Measurements from ENCODE around the gene RASD1. TPM values are rescaled to one million over a fixed set of nuclear protein-coding genes. Genes with fewer than 3 reads are reported as not detected.

The RASD1 gene
- polyA plus RNA-seq = 10 to 100 TPM in 2 of 4 donors, 1 to 10 TPM in 2; 4.9 to 17.4 (median 9.5) TPM
- long read RNA-seq, donor 1 = 0 reads
- long read RNA-seq, donor 2, partial matches to known transcripts = 0 of 1 reads
- long read RNA-seq, donor 2, other reads (novel, unspliced or antisense) = 0 of 1 reads
- long read RNA-seq, donor 3, partial matches to known transcripts = 0 of 2 reads
- long read RNA-seq, donor 3, other reads (novel, unspliced or antisense) = 0 of 2 reads
- long read RNA-seq, donor 4 = 0 reads
- long read RNA-seq, donor 5 = 0 reads
- long read RNA-seq, donor 6, partial matches to known transcripts = 0 of 2 reads
- long read RNA-seq, donor 6, other reads (novel, unspliced or antisense) = 0 of 2 reads
- long read RNA-seq, donor 7, transcript RASD1-201 (2 exons, 1,746 nt) = major isoform, 35 of 35 reads
- long read RNA-seq, donor 7, partial matches to known transcripts = 0 of 35 reads
- long read RNA-seq, donor 7, other reads (novel, unspliced or antisense) = 0 of 35 reads
- long read RNA-seq, donor 8 = 0 reads
- long read RNA-seq, donor 9, transcript RASD1-201 (2 exons, 1,746 nt) = major isoform, 5 of 5 reads
- long read RNA-seq, donor 9, partial matches to known transcripts = 0 of 5 reads
- long read RNA-seq, donor 9, other reads (novel, unspliced or antisense) = 0 of 5 reads
- long read RNA-seq, donor 10, transcript RASD1-201 (2 exons, 1,746 nt) = major isoform, 14 of 14 reads
- long read RNA-seq, donor 10, partial matches to known transcripts = 0 of 14 reads
- long read RNA-seq, donor 10, other reads (novel, unspliced or antisense) = 0 of 14 reads

GRCh38 chr17:17496189-17497064, at the start of gene RASD1:
TSS of gene RASD1 (minus strand) at chr17:17496395. CDS start at chr17:17496181, 214 bp downstream.
- DNase-seq (peak; percentile 88 to 93), FAIRE-seq (no peak)
- Histone ChIP-seq H3K4me3 (ENCODE audit: low read depth in 1 of 3, low read length in 3 of 3) (peak within 1 kb of the TSS; percentile 42 to 65 (median 49)), H3K36me3 (ENCODE audit: control insufficient read depth in 3 of 3, insufficient read depth in 2 of 3, low read depth in 1 of 3, low read length in 3 of 3) (peaks cover 0 to 27% (median 8%) of the 10 kb centered on the region in 3 donors), H3K9me3 (ENCODE audit: control insufficient read depth in 2 of 2, insufficient read depth in 1 of 2, low read depth in 1 of 2, low read length in 1 of 2) (peaks cover 0 to 6% of the 10 kb centered on the region in 2 donors), H3K4me1 (ENCODE audit: control insufficient read depth in 3 of 3, insufficient read depth in 2 of 3, low read depth in 1 of 3, low read length in 2 of 3) (peaks cover 0 to 20% (median 2%) of the 10 kb centered on the region in 3 donors), H3K27me3 (ENCODE audit: control insufficient read depth in 3 of 3, insufficient read depth in 3 of 3, low read length in 3 of 3) (peaks cover 0 to 16% (median 0%) of the 10 kb centered on the region in 3 donors), H3K27ac (ENCODE audit: low read depth in 1 of 3, low read length in 2 of 3) (peak within 1 kb of the TSS; percentile 16 to 84 (median 70))
- 0 to 1% (median 1%) methylated on average over 66 to 93 of the region's 93 CpGs for WGBS, 3 donors

- Histone ChIP-seq H3K4me3 (ENCODE audit: low read depth in 1 of 3, low read length in 3 of 3) (no peak overlapping the region), H3K36me3 (ENCODE audit: control insufficient read depth in 3 of 3, insufficient read depth in 2 of 3, low read depth in 1 of 3, low read length in 3 of 3) (peaks cover 0 to 10% (median 0%) of the 10 kb centered on the region in 3 donors), H3K27ac (ENCODE audit: low read depth in 1 of 3, low read length in 2 of 3) (no peak overlapping the region), H3K9me3 (ENCODE audit: control insufficient read depth in 2 of 2, insufficient read depth in 1 of 2, low read depth in 1 of 2, low read length in 1 of 2) (no peaks in the 10 kb centered on the region), H3K4me1 (ENCODE audit: control insufficient read depth in 3 of 3, insufficient read depth in 2 of 3, low read depth in 1 of 3, low read length in 2 of 3) (peaks cover 0 to 32% (median 2%) of the 10 kb centered on the region in 3 donors), H3K27me3 (ENCODE audit: control insufficient read depth in 3 of 3, insufficient read depth in 3 of 3, low read length in 3 of 3) (no peaks in the 10 kb centered on the region)
- 82 to 92% (median 90%) methylated on average over 7 of the region's 7 CpGs for WGBS, 3 donors
- FAIRE-seq (no peak), DNase-seq (no peak)
These were observed 49.8 kb upstream of the RASD1 start for GRCh38 chr17:17545984-17546383.

- no peak for FAIRE-seq
- no peak overlapping the region for H3K4me3 ChIP-seq (ENCODE audit: low read depth in 1 of 3, low read length in 3 of 3)
- 90 to 95% (median 93%) methylated on average over 20 of the region's 20 CpGs for WGBS, 3 donors
- no peak overlapping the region for H3K27ac ChIP-seq (ENCODE audit: low read depth in 1 of 3, low read length in 2 of 3)
- H3K27me3 ChIP-seq (ENCODE audit: control insufficient read depth in 3 of 3, insufficient read depth in 3 of 3, low read length in 3 of 3) = no peaks in the 10 kb centered on the region
- peaks cover 0 to 12% (median 0%) of the 10 kb centered on the region in 3 donors for H3K36me3 ChIP-seq (ENCODE audit: control insufficient read depth in 3 of 3, insufficient read depth in 2 of 3, low read depth in 1 of 3, low read length in 3 of 3)
- no peak for DNase-seq
- peaks cover 0 to 33% (median 2%) of the 10 kb centered on the region in 3 donors for H3K4me1 ChIP-seq (ENCODE audit: control insufficient read depth in 3 of 3, insufficient read depth in 2 of 3, low read depth in 1 of 3, low read length in 2 of 3)
- H3K9me3 ChIP-seq (ENCODE audit: control insufficient read depth in 2 of 2, insufficient read depth in 1 of 2, low read depth in 1 of 2, low read length in 1 of 2) = no peaks in the 10 kb centered on the region
These were observed 49.0 kb upstream of the RASD1 start for GRCh38 chr17:17545031-17545820.

GRCh38 chr17:17542906-17543635, 46.9 kb upstream of the RASD1 start:
- no peak overlapping the region for H3K27ac ChIP-seq (ENCODE audit: low read depth in 1 of 3, low read length in 2 of 3)

GRCh38 chr17:17541640-17542001, 45.4 kb upstream of the RASD1 start:
- no peak overlapping the region for H3K27ac ChIP-seq (ENCODE audit: low read depth in 1 of 3, low read length in 2 of 3)
- H3K36me3 ChIP-seq (ENCODE audit: control insufficient read depth in 3 of 3, insufficient read depth in 2 of 3, low read depth in 1 of 3, low read length in 3 of 3) = peaks cover 0 to 19% (median 0%) of the 10 kb centered on the region in 3 donors
- no peak overlapping the region for H3K4me3 ChIP-seq (ENCODE audit: low read depth in 1 of 3, low read length in 3 of 3)
- no peaks in the 10 kb centered on the region for H3K9me3 ChIP-seq (ENCODE audit: control insufficient read depth in 2 of 2, insufficient read depth in 1 of 2, low read depth in 1 of 2, low read length in 1 of 2)
- H3K27me3 ChIP-seq (ENCODE audit: control insufficient read depth in 3 of 3, insufficient read depth in 3 of 3, low read length in 3 of 3) = no peaks in the 10 kb centered on the region
- 75 to 80% (median 77%) methylated on average over 5 of the region's 5 CpGs for WGBS, 3 donors
- no peak for DNase-seq
- peaks cover 0 to 47% (median 2%) of the 10 kb centered on the region in 3 donors for H3K4me1 ChIP-seq (ENCODE audit: control insufficient read depth in 3 of 3, insufficient read depth in 2 of 3, low read depth in 1 of 3, low read length in 2 of 3)
- FAIRE-seq = no peak

More at GRCh38 chr17:17542906-17543635, 46.9 kb upstream of the RASD1 start:
- Histone ChIP-seq H3K4me3 (ENCODE audit: low read depth in 1 of 3, low read length in 3 of 3) (no peak overlapping the region), H3K9me3 (ENCODE audit: control insufficient read depth in 2 of 2, insufficient read depth in 1 of 2, low read depth in 1 of 2, low read length in 1 of 2) (no peaks in the 10 kb centered on the region), H3K27me3 (ENCODE audit: control insufficient read depth in 3 of 3, insufficient read depth in 3 of 3, low read length in 3 of 3) (no peaks in the 10 kb centered on the region), H3K4me1 (ENCODE audit: control insufficient read depth in 3 of 3, insufficient read depth in 2 of 3, low read depth in 1 of 3, low read length in 2 of 3) (peaks cover 0 to 47% (median 2%) of the 10 kb centered on the region in 3 donors), H3K36me3 (ENCODE audit: control insufficient read depth in 3 of 3, insufficient read depth in 2 of 3, low read depth in 1 of 3, low read length in 3 of 3) (peaks cover 0 to 15% (median 0%) of the 10 kb centered on the region in 3 donors)
- 58 to 84% (median 66%) methylated on average over 22 of the region's 22 CpGs for WGBS, 3 donors
- no peak for FAIRE-seq
- no peak for DNase-seq

- Histone ChIP-seq H3K4me1 (ENCODE audit: control insufficient read depth in 3 of 3, insufficient read depth in 2 of 3, low read depth in 1 of 3, low read length in 2 of 3) (peaks cover 0 to 46% (median 2%) of the 10 kb centered on the region in 3 donors), H3K9me3 (ENCODE audit: control insufficient read depth in 2 of 2, insufficient read depth in 1 of 2, low read depth in 1 of 2, low read length in 1 of 2) (no peaks in the 10 kb centered on the region), H3K27me3 (ENCODE audit: control insufficient read depth in 3 of 3, insufficient read depth in 3 of 3, low read length in 3 of 3) (no peaks in the 10 kb centered on the region), H3K36me3 (ENCODE audit: control insufficient read depth in 3 of 3, insufficient read depth in 2 of 3, low read depth in 1 of 3, low read length in 3 of 3) (peaks cover 0 to 23% (median 0%) of the 10 kb centered on the region in 3 donors), H3K4me3 (ENCODE audit: low read depth in 1 of 3, low read length in 3 of 3) (no peak overlapping the region), H3K27ac (ENCODE audit: low read depth in 1 of 3, low read length in 2 of 3) (no peak overlapping the region)
- FAIRE-seq (no peak), DNase-seq (no peak)
- WGBS, 3 donors = 81 to 86% (median 84%) methylated on average over 19 to 23 of the region's 23 CpGs
These were observed 44.9 kb upstream of the RASD1 start for GRCh38 chr17:17540935-17541639.

All from small intestine (tissue), 16 donors.